Choroid plexus epithelial cell (primary cell): ENCODE results near the gene MAPK8IP2.
"Not testable (repeated sequence)": the region's sequence is repeated elsewhere in the genome, so short reads cannot be mapped to it uniquely, and the experiment has no call there.

Source experiments
- DNase-seq: peaks from one replicate; pipeline ENCODE4 v3.0.0-alpha.2; 2010; ENCODE audit warnings: low read depth
- H3K4me3 ChIP-seq: 2 replicates; pipeline ENCODE4 v1.5.1; 2011; ENCODE audit warnings: low read depth, mild to moderate bottlenecking, control low read depth, low read length, moderate library complexity
- CTCF ChIP-seq: conservative IDR thresholded peaks from 2 replicates; pipeline ENCODE4 v1.5.1; 2011; ENCODE audit warnings: low read depth, mild to moderate bottlenecking, control low read depth, inconsistent platforms, low read length, moderate library complexity

MAPK8IP2 gene

GRCh38 chr22:50633086-50633485 lies 32.5 kb downstream of the MAPK8IP2 start:
- TF ChIP-seq CTCF, result no peak
- no peak for DNase-seq
- H3K4me3 ChIP-seq, result no peak overlapping the region

GRCh38 chr22:50633771-50634170 lies 33.2 kb downstream of the MAPK8IP2 start:
- no peak for DNase-seq
- no peak overlapping the region for H3K4me3 ChIP-seq
- no peak for TF ChIP-seq CTCF

GRCh38 chr22:50635591-50635990 lies 35.0 kb downstream of the MAPK8IP2 start:
- H3K4me3 ChIP-seq, result no peak overlapping the region
- DNase-seq, result no peak
- TF ChIP-seq CTCF, result no peak

GRCh38 chr22:50640296-50640695 lies 39.7 kb downstream of the MAPK8IP2 start:
- H3K4me3 ChIP-seq, DNase-seq: not testable (repeated sequence)

- H3K4me3 ChIP-seq, result no peak overlapping the region
- no peak for TF ChIP-seq CTCF
- DNase-seq, result no peak
Measured at GRCh38 chr22:50640857-50641647, 40.5 kb downstream of the MAPK8IP2 start.

- TF ChIP-seq CTCF, result peak; percentile 77
- H3K4me3 ChIP-seq, result peak overlapping the region; percentile 12
- peak; percentile 74 for DNase-seq
Measured at GRCh38 chr22:50641696-50642607, 41.4 kb downstream of the MAPK8IP2 start.

GRCh38 chr22:50643021-50643820 lies 42.6 kb downstream of the MAPK8IP2 start:
- not testable (repeated sequence) for DNase-seq, H3K4me3 ChIP-seq

- DNase-seq, H3K4me3 ChIP-seq: not testable (repeated sequence)
Measured at GRCh38 chr22:50643821-50644101, 43.2 kb downstream of the MAPK8IP2 start.
